ENCODE measurements around the gene PPP1R14C.

DNA sequence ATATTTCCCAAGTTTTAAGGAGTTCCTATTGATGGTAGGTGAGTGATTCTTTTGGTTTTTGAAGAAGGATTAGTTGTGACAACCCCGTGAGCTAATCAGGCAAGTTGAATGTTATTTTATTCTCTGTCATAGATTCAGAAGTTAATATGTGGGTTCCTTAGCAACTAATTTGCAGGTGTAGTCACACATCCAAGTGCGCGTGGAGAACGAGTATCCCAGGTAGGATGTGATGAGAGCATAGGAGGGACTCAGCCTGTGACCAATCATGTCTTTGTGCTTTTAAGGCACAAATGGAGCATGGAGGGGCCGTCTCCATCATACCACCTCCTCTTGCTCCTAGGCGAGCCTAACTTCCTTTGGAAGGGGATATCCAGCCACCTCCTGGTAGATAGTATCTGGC is 41.1 kb downstream of the PPP1R14C start:
- TF ChIP-seq TAF1 (IDR thresholded peaks at IDR 0.05; ENCODE audit: low read depth), result no peak
- TF ChIP-seq ZBTB7A (IDR thresholded peaks at IDR 0.05; ENCODE audit: low read depth), result no peak
- no peak for TF ChIP-seq EP300 (IDR thresholded peaks at IDR 0.05; ENCODE audit: borderline replicate concordance)
- TF ChIP-seq, protein P1, sequence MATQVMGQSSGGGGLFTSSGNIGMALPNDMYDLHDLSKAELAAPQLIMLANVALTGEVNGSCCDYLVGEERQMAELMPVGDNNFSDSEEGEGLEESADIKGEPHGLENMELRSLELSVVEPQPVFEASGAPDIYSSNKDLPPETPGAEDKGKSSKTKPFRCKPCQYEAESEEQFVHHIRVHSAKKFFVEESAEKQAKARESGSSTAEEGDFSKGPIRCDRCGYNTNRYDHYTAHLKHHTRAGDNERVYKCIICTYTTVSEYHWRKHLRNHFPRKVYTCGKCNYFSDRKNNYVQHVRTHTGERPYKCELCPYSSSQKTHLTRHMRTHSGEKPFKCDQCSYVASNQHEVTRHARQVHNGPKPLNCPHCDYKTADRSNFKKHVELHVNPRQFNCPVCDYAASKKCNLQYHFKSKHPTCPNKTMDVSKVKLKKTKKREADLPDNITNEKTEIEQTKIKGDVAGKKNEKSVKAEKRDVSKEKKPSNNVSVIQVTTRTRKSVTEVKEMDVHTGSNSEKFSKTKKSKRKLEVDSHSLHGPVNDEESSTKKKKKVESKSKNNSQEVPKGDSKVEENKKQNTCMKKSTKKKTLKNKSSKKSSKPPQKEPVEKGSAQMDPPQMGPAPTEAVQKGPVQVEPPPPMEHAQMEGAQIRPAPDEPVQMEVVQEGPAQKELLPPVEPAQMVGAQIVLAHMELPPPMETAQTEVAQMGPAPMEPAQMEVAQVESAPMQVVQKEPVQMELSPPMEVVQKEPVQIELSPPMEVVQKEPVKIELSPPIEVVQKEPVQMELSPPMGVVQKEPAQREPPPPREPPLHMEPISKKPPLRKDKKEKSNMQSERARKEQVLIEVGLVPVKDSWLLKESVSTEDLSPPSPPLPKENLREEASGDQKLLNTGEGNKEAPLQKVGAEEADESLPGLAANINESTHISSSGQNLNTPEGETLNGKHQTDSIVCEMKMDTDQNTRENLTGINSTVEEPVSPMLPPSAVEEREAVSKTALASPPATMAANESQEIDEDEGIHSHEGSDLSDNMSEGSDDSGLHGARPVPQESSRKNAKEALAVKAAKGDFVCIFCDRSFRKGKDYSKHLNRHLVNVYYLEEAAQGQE (IDR thresholded peaks at IDR 0.05; ENCODE audit: low read depth), result no peak
- TF ChIP-seq TCF12 (IDR thresholded peaks at IDR 0.05; ENCODE audit: low read depth), result no peak
- TF ChIP-seq YY1 (IDR thresholded peaks at IDR 0.05; ENCODE audit: low read depth), result no peak
- TF ChIP-seq, protein P2, sequence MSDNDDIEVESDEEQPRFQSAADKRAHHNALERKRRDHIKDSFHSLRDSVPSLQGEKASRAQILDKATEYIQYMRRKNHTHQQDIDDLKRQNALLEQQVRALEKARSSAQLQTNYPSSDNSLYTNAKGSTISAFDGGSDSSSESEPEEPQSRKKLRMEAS (IDR thresholded peaks at IDR 0.05), result no peak
- TF ChIP-seq FOXM1 (IDR thresholded peaks at IDR 0.05; ENCODE audit: borderline replicate concordance, low read depth), result no peak
- no peak for TF ChIP-seq TEAD4 (IDR thresholded peaks at IDR 0.05)
- TF ChIP-seq CEBPB (IDR thresholded peaks at IDR 0.05), result no peak
- no peak for TF ChIP-seq NFIC (IDR thresholded peaks at IDR 0.05)
- TF ChIP-seq CREB1 (IDR thresholded peaks at IDR 0.05; ENCODE audit: low read depth), result no peak

Measured in Ishikawa (cell line).